H1 (cell line): Measurements from ENCODE around the gene TAPT1. TPM values are rescaled to one million over a fixed set of nuclear protein-coding genes. Genes with fewer than 3 reads are reported as not detected.

Experiments
- BRCA1 ChIP-seq: IDR thresholded peaks from 2 replicates; pipeline ENCODE4 v1.6.1; 2012; ENCODE audit warnings: low read depth, low read length, improper control_type of control experiment
- CHD1 ChIP-seq: IDR thresholded peaks from 2 replicates; pipeline ENCODE4 v1.6.1; 2012; ENCODE audit warnings: low read depth, low read length, improper control_type of control experiment
- CHD7 ChIP-seq: fragments of 300-600 bp; sonication (generic); IDR thresholded peaks from 2 replicates; pipeline ENCODE4 v1.7.1; 2012; ENCODE audit warnings: low read length, moderate library complexity, mild to moderate bottlenecking, inconsistent platforms; ENCODE audit not compliant: insufficient replicate concordance
- RFX5 ChIP-seq: IDR thresholded peaks from 2 replicates; pipeline ENCODE4 v1.6.1; 2011; ENCODE audit warnings: low read depth, low read length, improper control_type of control experiment, borderline replicate concordance
- RXRA ChIP-seq: IDR thresholded peaks from 2 replicates; pipeline ENCODE4 v1.6.1; 2011; ENCODE audit warnings: low read depth, mild to moderate bottlenecking, low read length, moderate library complexity; ENCODE audit not compliant: insufficient read depth
- SP1 ChIP-seq: IDR thresholded peaks from 2 replicates; pipeline ENCODE4 v1.6.1; 2011; ENCODE audit warnings: low read depth, low read length
- polyA plus RNA-seq, 7 experiments: library from polyadenylated mRNA; depleted of rRNA in 3 of 7; stranded (reverse) in 5 of 7; unstranded in 2 of 7; fragments of >200 nt in 5 of 7; fragments of 200-250 nt in 2 of 7; gene quantifications; 1 replicate in 5 of 7; 2 replicates in 1 of 7; 4 replicates in 1 of 7; pipeline versions ENCODE4 v1.2.1 to v1.2.3, GENCODE V29; 2011 to 2013; ENCODE audit warnings: missing spikeins in 2 of 7, mixed read lengths in 2 of 7
- total RNA-seq: library from RNA; stranded (reverse); fragmentation: NEBNext Ultra II Directional; extraction: Animal tissue kit (Norgen Biotek cat#: 25700); gene quantifications from 2 replicates; pipeline ENCODE4 v1.2.1, GENCODE V29; 2021

Gene TAPT1
- total and polyA plus RNA-seq, 2 of the 8 experiments (the other 6 are each of a cell fraction or from before 2014, with no cell fraction given), result 4.2 to 15.3 TPM

- no peak for TF ChIP-seq CHD7
- no peak for TF ChIP-seq CHD1
- TF ChIP-seq BRCA1, result no peak
- no peak for TF ChIP-seq SP1
- TF ChIP-seq RFX5, result no peak
- TF ChIP-seq RXRA, result no peak
Observed at GRCh38 chr4:16136827-16137226, 89.4 kb downstream of the TAPT1 start (continued).
